DMS 273 (cell line): ENCODE data around the gene LDAH.
"Not testable (repeated sequence)": the region's sequence is repeated elsewhere in the genome, so short reads cannot be mapped to it uniquely, and the experiment has no call there.

Experiments used
- DNase-seq: peaks from one replicate; lab custom pipeline; 2025; ENCODE audit not compliant: unreplicated experiment; lab: John Stamatoyannopoulos, UW

The LDAH gene

DNA sequence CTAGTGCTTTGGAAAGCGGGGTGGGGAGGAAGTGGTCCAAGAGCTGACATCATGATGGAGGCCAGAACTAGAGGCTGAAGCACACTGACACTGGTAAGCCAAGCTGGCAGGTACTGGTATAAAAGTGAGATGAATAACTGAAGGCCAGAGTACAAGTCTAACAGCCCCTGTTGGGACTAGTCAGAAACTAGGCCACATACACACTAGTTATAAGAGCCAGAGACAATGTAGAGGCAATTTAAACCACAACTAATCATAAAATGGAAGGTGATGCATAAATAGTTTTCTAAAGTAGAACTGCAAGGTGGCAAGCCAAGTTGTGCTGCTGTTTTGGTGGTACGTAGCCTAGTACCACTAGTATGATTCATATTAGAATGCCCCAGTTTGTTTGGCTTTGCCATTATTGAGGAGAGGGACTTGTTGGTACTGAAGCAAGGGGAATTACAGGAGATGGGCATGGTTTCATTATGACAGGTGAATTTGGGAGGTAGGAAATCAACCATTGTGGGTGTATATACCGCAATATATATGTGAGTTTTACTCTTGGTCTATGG, 98.3 kb downstream of the LDAH start:
- no peak for DNase-seq

- no peak for DNase-seq
Measured at GRCh38 chr2:20723543-20723942, 99.4 kb downstream of the LDAH start.

GRCh38 chr2:20722592-20723240, 100.2 kb downstream of the LDAH start:
- no peak for DNase-seq

- DNase-seq, result no peak
Measured at GRCh38 chr2:20717641-20718040, 105.3 kb downstream of the LDAH start.

DNA sequence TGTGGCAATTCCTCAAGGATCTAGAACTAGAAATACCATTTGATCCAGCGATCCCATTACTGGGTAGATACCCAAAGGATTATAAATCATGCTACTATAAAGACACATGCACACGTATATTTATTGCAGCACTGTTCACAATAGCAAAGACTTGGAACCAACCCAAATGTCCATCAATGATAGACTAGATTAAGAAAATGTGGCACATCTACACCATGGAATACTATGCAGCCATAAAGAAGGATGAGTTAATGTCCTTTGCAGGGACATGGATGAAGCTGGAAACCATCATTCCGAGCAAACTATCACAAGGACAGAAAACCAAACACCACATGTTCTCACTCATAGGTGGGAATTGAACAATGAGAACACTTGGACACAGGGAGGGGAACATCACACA, 106.7 kb downstream of the LDAH start:
- DNase-seq, result not testable (repeated sequence)

GRCh38 chr2:20714412-20714811, 108.5 kb downstream of the LDAH start:
- not testable (repeated sequence) for DNase-seq

GRCh38 chr2:20713585-20713984, 109.3 kb downstream of the LDAH start:
- not testable (repeated sequence) for DNase-seq

- DNase-seq, result not testable (repeated sequence)
Measured at GRCh38 chr2:20711641-20712040, 111.3 kb downstream of the LDAH start.

DNA sequence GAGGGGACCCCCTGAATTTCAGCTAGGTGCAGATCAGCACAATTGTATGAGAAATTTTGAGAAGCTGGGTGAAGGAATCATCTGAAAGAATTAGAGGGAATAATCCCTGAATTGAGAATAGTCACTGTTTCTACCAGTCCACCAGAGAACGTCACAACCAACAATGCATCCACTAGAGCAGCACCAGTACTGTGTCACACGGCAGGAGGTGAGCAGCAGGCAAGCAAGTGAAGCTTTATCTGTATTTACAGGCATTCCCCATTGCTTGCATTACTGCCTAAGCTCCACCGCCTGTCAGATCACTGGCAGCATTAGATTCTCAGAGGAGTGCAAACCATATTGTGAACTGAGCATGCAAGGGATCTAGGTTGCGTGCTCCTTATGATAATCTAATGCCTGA, 115.3 kb downstream of the LDAH start:
- DNase-seq, result no peak

- DNase-seq, result no peak
Measured at GRCh38 chr2:20706786-20707185, 116.1 kb downstream of the LDAH start.

DNA sequence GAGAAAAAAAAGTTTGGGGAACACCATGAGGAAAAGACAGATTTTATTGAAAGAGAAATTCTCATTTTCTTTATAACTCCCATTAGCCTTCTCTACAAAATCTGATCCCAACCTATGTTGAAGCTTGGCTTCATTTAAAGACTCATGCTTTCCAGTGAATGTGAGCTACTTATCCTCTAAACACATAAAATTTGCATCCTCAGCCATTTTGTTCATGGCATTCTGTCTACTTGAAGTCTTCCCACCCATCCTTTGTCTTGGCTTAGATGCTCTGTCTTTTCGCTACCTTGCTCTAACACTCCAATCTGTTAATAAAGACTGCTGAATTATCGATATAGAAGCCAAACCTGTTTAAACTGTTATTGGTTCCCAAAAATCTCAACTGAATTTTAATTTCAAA, 116.7 kb downstream of the LDAH start:
- DNase-seq, result no peak

DNA sequence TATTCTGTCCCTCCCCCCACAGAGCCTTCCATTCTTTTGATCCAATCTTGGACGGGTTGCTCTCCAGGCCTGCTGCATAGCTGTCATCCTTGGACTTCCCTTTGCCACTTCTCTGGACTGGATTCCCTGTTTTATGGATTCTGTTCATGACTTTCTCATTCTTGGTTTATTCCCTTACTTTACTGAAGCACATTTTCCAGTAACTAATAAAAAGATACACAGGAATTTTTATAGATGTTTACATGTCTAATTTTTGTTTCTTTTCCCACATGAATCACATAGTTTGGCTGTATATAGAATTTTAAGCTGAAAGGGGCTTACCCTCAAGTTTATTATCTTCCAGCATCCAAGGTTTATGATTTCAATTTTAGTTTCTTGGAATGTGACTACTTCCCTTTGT, 118.0 kb downstream of the LDAH start:
- no peak for DNase-seq

DNA sequence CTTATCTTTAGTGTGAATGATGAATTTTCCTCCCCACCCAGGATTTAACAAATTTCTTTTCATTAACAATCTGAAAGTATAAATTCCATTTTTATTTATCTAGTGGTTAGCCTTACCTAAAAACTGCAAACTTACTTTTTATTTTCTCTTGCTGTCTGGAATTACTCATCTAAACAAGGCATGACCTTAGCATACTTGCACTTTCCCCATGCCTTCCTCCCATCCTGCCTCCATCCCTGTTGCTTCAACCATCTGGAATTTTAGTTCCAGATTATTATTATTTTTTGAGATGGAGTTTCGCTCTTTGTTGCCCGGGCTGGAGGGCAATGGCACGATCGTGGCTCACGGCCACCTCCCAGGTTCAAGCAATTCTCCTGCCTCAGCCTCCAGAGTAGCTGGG, 120.3 kb downstream of the LDAH start:
- DNase-seq, result no peak

DNA sequence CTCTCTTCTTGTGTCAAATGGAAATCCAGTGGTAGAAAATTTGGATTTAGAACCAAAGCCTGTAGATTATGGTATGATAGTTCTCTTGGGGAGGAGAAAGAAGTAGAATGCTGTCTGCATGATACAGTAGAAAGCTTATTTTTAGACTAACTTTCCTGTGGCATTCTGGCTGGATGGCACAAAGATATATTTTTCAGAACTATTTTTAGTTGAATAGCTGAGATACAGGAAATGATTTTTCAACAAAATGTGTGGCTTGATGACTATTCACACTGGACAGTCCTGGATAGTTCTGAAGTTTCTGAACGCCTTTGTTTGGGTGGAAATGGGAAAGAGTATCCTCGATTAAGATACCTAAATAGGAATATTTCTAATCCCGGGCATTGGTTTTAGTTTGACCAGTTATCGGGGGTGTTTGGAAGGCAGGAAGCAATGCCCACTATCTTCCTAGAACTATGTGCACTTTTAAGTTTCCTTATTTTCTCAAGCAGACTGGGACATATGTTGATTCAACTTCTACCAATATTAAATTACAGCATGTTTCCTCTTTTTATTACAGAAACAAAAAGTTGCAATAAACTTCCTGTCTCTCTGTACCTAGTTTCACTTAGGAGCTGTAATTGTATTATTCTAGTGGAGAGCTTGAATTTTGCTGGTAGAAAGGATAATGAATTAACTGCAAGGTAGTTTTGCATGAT, 123.8 kb downstream of the LDAH start:
- DNase-seq, result no peak

GRCh38 chr2:20697322-20697934, 125.5 kb downstream of the LDAH start:
- DNase-seq, result no peak

DNA sequence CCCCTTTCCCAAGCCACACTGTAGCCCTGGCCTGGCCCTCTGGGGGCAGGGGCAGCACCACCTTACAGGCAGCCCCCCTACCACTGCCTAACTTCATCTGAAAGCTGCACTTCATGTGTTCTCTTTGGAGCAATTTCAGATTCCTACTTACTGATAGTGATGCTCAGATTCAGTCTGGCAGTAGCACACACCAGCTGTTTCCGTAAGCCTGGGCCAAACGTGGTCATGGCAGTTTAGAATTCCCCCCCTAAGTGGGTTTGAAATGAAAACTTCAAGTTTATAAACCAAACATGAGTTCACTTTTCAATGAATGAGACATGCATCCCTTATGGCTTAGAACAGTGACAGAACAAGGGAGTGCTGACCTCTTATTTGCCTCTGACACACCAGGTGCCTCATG, 126.5 kb downstream of the LDAH start:
- no peak for DNase-seq

- no peak for DNase-seq
Measured at GRCh38 chr2:20693317-20693716, 129.6 kb downstream of the LDAH start.

DNA sequence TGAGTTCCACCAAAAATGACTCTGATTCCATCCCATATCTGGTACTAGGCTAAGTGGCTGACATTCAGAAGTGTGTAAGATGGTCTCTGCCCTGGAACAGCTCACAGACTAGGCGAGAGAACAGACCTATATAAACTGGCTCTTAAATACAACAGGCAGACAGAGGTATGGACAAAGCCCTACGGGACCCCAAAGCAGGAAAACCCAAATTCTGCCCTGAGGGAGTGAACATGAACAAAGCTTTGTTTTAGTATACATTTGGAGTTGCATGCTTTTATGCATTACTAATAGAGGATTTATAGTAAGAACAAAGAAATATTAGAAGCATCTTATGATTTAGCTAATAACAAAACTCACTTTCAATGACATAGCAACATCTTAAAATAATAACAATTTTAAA, 130.8 kb downstream of the LDAH start:
- no peak for DNase-seq

DNA sequence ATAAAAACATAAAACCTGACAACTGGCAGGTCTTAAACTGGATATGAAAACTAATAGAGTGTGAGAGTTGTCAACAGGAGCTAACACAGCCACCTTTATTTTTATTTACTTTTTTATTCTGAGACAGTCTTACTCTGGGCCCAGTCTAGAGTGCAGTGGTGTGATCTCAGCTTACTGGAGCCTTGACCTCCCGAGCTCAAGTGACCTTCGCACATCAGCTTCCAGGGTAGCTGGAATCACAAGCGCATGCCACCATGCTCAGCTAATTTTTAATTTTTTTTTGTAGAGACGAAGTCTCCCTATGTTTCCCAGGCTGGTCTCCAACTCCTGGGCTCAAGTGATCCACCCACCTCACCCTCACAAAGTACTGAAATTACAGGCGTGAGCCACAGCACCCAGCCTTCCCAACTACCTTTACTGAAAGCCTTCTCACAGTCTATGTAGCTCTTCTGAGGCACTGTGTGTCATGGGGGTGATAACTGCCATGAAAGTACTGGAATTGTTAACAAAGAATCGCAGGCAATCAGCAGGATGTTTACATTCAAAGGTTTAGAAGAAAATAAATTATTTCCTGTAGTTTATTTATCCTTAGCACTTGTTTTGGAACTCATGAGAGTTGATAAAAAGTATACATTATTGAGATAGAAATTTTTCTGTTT, 131.7 kb downstream of the LDAH start:
- DNase-seq, result no peak

DNA sequence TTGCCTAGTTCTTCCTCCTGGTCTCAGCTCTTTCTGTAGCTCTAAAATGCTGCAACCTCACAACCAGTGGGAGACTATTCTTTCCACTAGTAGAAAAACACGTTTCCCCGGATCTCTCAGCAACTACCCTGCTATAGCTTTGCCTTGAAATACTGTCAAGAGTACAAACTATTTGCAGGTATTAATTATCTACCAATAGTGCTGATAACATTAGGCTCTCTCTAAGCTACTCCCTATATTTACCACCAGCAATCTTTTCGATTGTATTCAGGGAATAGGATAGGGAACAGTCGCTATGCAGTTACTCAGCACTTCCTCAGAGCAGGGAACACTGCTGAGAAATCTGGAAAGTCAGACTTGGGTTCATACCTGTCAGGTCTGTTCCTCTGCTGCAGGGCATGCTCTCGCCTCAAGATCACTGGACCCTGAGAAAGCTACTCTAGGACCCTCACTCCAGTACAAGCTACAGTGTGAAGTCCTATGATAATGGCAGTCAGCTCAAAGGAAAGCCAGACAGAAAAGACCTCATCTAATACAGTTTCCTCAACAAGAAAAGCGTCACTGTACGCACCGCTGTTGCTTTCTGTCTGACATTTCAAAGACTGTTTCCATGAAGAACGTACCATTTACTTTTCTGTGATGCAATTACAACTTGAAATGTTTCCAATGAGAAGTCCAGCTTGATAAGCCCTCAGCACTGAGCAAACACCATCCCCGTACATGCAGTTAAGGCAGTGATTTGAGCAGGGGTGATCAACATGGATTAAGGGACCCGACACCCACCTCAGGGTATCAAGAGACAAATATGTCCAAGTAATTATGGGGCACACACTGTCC, 133.3 kb downstream of the LDAH start:
- no peak for DNase-seq
